Cardiac fibroblast (primary cell): ENCODE measurements around the gene CRYBG1.

Experiments
- DNase-seq, 2 donors: peaks; one replicate each; pipeline versions ENCODE4 v3.0.0 to v3.0.0-alpha.2; 2010; ENCODE audit warnings: low read depth in 2 of 2
- H3K4me3 ChIP-seq, 2 donors: replicated peaks in 1 of 2; 1 replicate in 1 of 2; 2 replicates in 1 of 2; pipeline ENCODE4 v1.5.1; 2011; ENCODE audit warnings: low read depth in 2 of 2, low read length in 2 of 2, mild to moderate bottlenecking in 2 of 2, moderate library complexity in 1 of 2
- TF ChIP-seq, protein P1 (sequence below): IDR thresholded peaks from one replicate; pipeline ENCODE4 v1.5.1; 2011; ENCODE audit warnings: low read depth, mild to moderate bottlenecking, low read length, inconsistent platforms

CRYBG1 gene

DNA sequence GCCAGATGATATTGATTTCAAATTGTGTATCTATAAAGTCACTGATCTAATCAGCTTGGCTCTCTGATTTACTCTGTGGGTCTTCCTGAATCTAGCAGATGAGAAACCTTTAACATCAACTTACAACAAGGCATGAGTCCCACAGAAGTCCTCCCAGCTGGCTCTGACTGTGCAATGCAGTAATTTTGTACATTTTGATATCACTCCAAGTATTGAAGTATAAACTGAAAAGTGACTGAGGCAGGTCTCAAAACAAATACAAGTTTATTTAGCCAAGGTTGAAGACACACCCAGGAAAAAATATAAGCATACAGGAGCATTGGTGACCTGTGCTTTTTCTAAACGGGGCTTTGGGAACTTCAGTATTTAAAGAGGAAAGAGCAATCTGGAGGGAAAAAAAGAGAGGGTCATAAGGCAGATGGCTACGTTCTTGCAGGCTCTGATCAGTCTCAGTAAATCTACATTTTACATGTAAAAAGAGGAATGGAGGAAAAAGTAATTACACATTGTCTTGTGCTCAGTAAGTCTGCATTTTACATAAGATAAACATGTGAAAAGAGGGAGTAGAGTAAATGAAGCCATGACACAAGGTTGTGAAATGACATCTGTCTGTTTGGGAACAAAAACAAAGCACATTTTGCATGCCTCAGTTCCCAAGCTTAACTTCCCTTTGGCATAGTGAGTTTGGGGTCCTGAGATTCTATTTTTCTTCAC is 59.5 kb downstream of the CRYBG1 start:
- TF ChIP-seq, protein P1, sequence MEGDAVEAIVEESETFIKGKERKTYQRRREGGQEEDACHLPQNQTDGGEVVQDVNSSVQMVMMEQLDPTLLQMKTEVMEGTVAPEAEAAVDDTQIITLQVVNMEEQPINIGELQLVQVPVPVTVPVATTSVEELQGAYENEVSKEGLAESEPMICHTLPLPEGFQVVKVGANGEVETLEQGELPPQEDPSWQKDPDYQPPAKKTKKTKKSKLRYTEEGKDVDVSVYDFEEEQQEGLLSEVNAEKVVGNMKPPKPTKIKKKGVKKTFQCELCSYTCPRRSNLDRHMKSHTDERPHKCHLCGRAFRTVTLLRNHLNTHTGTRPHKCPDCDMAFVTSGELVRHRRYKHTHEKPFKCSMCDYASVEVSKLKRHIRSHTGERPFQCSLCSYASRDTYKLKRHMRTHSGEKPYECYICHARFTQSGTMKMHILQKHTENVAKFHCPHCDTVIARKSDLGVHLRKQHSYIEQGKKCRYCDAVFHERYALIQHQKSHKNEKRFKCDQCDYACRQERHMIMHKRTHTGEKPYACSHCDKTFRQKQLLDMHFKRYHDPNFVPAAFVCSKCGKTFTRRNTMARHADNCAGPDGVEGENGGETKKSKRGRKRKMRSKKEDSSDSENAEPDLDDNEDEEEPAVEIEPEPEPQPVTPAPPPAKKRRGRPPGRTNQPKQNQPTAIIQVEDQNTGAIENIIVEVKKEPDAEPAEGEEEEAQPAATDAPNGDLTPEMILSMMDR, result no peak
- H3K4me3 ChIP-seq, result no peak overlapping the region
- DNase-seq, result no peak

DNA sequence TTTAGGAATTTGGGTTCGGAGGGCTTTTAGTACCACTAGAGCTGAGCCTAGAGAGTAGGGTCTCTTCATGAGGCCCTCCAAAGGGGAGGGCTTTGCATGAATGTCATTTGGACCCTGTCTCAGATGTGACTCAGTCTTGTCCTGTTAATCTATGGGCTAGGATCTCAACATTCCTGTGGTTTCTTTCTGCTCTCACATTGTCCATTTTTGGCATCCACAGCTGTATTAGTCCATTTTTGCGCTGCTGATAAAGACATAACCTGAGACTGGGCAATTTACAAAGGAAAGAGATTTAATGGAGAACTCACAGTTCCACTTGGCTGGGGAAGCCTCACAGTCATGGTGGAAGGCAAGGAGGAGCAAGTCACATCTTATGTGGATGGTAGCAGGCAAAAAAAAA is 61.0 kb downstream of the CRYBG1 start:
- no peak overlapping the region for H3K4me3 ChIP-seq
- peak; percentile 7 to 27 for DNase-seq
- TF ChIP-seq, protein P1, result no peak

DNA sequence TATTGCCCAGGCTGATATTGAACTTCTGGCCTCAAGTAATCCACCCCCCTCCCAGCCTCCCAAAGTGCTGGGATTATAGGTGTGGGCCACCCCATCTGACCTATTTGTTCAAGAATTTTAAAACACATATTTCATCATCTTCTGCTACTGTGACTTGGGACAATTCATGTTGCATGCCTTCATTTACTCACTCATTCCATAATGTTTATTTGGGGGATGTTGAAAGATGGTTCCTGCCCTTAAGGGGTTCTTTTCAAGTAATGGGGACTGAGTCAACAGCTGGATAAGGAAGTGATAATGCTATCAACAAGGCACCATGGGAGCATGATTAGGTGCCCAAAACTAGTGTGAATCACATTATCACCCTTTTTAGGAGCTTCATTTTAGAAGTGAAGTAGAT is 62.0 kb downstream of the CRYBG1 start:
- TF ChIP-seq, protein P1, result no peak
- no peak overlapping the region for H3K4me3 ChIP-seq
- DNase-seq, result peak in 1 of 2 donors; percentile 19

DNA sequence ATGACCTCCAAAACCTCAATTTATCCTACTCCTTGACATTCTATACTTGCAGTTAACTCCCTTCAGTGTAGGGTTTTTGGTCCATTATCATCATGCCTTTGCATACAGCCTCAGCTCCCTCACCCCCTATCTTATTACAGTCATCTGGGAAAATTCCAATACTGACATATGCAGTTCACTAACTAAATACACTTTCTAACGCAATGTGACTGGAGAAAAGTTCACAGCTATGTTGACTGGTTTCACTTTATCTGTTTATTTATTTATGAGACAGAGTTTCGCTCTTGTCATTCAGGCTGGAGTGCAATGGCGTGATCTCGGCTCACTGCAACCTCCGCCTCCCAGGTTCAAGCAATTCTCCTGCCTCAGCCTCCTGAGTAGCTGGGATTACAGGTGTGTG is 64.9 kb downstream of the CRYBG1 start:
- no peak overlapping the region for H3K4me3 ChIP-seq
- DNase-seq, result no peak
- TF ChIP-seq, protein P1, result no peak

DNA sequence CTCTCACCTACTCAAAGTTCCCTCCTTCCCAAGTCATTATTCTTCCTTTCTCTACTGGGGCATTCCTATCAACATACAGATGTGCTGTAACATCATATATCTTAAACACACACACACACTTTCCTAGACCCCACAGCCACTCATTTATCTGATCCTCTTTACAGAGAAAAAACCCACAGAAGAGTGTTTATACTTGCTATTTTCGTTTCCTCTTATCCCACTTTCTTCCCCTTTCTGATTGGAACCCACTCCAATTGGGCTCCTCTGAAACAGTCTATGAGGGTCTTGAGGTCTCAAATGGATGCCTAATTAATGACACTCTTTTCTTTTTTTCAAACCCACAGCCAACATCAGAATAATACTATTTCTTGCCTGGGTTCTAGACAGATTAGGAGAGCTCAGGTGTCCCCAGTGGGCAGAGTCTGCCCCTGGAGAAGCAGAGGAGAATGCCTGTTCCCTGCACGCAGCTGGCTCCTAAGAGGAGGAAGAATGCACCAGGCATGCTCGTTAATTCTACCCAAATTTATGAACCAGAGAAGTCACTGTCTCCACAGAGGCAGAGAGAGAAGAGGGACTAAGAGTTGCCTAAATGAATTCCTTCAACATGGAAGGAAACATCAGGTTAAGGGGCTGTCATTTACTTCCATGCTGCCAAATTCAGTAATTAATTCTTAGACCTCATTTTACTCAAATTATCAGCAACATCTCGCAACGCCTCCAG is 65.9 kb downstream of the CRYBG1 start:
- DNase-seq, result no peak
- H3K4me3 ChIP-seq, result no peak overlapping the region
- TF ChIP-seq, protein P1, result no peak

DNA sequence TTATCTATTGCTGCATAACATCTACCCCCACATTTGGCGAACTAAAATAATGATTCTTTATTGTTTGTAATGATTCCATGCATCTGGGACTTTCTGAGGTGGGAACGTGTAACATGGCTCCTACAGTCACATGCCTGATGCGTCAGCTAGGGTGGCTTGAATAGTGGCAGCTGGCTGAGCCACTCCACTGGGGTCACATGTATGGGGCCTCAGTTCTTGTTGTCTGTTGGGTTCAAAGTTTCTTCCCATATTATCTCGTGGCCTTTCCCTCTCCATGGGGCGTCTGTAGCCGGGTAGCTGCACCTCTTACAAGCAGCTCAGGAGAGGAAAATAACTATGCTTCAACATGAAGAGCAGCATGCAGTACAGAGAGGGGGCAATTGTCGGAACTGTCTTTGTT is 69.9 kb downstream of the CRYBG1 start:
- TF ChIP-seq, protein P1, result no peak
- DNase-seq, result no peak

More for the DNA sequence above, 69.9 kb downstream of the CRYBG1 start:
- no peak overlapping the region for H3K4me3 ChIP-seq
